RPMI7951 (cell line): ENCODE measurements around the gene GALK1. TPM values are rescaled to one million over a fixed set of nuclear protein-coding genes. Genes with fewer than 3 reads are reported as not detected.

ENCODE experiments used
- DNase-seq: peaks from one replicate; pipeline ENCODE4 v3.0.0-alpha.2; 2012; ENCODE audit warnings: low read depth
- total RNA-seq: library from RNA; depleted of rRNA; stranded (reverse); fragments of >200 nt; shearing (Covaris generic); gene quantifications from 2 replicates; pipeline ENCODE4 v1.2.3, GENCODE V29; 2014

GALK1 gene
- total RNA-seq, 1 experiment from 2014 or later, result 37.0 TPM

DNA sequence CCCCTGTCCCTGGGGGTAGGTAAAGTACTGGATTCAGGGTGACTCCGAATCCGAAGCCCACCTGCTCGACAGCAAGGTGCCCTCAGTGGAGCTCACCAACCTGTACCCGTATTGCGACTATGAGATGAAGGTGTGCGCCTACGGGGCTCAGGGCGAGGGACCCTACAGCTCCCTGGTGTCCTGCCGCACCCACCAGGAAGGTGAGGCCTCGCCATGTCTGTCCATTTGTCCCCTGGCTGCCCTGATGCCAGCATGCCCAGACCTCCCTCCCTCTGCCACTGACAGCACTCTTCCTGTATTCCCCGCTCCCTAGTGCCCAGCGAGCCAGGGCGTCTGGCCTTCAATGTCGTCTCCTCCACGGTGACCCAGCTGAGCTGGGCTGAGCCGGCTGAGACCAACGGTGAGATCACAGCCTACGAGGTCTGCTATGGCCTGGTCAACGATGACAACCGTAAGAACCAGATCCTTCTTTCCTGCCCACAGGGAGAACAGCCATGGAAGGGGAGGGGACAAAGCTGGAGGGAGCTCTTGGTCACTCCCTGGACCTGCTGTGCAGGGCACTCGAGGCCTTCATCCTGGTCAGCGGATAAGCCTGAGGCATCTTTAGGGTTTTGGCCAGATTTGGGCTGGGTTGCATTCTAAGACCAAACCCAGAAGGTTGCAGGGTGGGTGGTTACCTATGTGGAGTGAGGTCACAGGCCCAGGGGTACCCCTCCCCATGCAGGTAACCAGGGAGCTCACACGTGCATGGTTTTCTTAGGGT is 14.2 kb downstream of the GALK1 start:
- DNase-seq, result no peak

GRCh38 chr17:75749545-75750389 is 15.2 kb downstream of the GALK1 start:
- DNase-seq, result peak; percentile 60

GRCh38 chr17:75748706-75749105 is 16.3 kb downstream of the GALK1 start:
- no peak for DNase-seq

GRCh38 chr17:75743625-75744206 is 21.3 kb downstream of the GALK1 start:
- DNase-seq, result no peak

DNA sequence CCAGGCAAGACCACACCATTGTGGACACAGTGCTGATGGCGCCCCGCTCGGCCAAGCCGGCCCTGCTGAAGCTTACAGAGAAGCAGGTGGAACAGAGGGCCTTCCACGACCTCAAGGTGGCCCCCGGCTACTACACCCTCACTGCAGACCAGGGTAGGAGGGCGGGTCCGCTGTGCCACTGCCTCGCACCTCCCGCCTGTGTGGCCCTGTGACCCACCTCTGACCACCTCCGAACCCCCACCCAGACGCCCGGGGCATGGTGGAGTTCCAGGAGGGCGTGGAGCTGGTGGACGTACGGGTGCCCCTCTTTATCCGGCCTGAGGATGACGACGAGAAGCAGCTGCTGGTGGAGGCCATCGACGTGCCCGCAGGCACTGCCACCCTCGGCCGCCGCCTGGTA is 22.7 kb downstream of the GALK1 start:
- no peak for DNase-seq

DNA sequence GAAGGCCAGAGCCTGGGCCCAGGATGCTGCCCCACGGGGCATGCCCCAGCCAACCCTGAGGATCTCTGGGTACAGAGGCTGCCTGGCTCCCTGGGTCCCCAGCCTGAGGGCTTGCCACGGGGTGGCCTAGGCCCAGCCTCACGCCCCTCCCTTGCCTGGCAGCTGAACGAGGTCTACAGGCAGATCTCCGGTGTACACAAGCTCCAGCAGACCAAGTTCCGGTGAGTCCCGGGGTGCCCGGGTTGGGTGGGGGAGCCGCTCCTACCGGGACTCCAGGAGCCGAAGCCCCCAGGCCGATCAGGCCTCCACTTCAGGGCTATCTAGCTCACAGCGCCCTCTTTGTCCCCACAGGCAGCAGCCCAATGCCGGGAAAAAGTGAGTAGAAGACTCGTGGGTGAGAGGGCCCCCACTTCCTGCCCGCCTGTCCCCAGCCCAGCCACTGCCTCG is 24.3 kb downstream of the GALK1 start:
- no peak for DNase-seq

GRCh38 chr17:75740215-75740614 is 24.8 kb downstream of the GALK1 start:
- no peak for DNase-seq

GRCh38 chr17:75739801-75740200 is 25.2 kb downstream of the GALK1 start:
- no peak for DNase-seq

GRCh38 chr17:75739174-75739573 is 25.8 kb downstream of the GALK1 start:
- DNase-seq, result no peak

GRCh38 chr17:75738218-75738802 is 26.7 kb downstream of the GALK1 start:
- DNase-seq, result no peak

GRCh38 chr17:75737133-75737962 is 27.6 kb downstream of the GALK1 start:
- DNase-seq, result no peak

GRCh38 chr17:75736173-75736835 is 28.7 kb downstream of the GALK1 start:
- no peak for DNase-seq

DNA sequence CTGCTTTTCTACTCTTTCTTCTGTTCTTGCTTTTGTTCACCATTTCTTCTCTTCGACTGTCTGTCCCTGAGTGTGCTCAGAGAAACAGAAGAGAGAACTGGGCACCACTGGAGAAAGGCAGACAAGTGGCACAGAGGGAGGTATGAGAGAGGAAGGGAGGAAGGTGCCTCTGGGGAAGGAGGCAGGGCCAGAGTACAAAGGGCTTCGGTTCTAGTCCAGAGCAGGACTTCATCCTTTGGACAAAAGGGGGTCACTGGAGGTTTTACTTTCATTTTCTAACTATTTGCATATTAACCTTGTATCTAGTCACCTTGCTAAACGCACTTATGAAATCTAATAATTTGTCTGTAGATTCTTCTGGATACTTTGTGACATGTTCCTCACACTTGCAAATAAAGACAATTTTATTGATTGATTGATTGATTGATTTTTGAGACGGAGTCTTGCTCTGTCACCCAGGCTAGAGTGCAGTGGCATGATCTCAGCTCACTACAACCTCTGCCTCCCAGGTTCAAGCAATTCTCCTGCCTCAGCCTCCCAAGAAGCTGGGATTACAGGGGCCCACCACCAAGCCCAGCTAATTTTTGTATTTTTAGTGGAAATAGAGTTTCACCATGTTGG is 30.2 kb downstream of the GALK1 start:
- DNase-seq, result no peak

GRCh38 chr17:75733471-75733870 is 31.5 kb downstream of the GALK1 start:
- DNase-seq, result no peak

DNA sequence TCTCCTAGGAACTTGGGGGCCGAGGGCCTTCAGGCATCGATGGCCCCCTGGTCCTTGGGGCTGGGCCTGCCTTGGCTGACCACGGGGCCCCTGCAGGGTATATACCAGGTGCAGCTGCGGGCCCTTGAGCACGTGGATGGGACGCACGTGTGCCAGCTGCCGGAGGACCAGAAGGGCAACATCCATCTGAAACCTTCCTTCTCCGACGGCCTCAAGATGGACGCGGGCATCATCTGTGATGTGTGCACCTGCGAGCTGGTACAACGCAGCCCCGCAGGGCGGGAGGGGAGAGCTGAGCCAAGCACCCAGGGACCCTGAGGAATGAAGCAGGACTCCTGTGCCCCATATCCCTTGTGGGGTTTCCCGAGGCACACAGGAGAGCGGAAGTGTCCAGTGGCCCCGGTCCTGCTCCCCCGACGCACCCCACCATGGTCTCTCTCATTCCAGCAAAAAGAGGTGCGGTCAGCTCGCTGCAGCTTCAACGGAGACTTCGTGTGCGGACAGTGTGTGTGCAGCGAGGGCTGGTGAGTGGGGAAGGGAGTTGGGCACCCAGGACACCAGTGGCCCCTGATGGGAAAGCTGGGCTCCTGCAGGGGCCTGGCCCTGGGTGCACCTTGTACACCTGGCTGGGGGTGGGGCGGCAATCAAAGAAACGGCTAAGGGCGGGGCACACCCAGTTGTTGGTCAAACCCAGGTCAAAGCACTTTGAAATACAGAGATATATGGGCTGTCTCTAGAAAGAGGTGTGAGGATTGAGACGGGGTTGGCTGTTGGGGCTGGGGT is 33.1 kb downstream of the GALK1 start:
- DNase-seq, result no peak

DNA sequence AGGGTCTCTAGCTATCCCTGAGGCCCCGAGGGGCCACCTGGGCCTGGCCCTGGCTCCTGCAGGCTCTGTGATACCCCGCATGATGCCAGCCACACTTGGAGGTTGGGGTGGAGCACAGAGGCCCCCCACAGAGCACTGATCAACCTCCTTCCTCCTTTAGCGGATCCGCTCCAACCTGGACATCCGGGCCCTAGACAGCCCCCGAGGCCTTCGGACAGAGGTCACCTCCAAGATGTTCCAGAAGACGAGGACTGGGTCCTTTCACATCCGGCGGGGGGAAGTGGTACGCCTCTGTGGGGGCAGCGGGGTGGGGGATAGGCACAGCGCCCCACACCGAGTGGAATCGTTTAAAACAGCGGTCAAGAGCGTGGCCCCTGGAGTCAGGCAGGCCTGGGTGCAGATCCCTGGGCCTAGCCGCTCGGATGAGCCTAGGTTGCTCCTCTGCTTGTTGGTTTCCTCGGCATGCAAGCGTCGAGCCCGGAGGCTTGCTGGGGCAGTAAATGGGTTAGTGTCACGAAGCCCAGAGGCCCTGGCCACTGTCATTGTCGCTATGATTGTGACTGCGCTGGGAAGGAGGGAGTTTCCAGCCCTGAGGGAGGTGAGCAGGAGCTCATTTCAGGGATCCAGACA is 33.8 kb downstream of the GALK1 start:
- DNase-seq, result no peak

DNA sequence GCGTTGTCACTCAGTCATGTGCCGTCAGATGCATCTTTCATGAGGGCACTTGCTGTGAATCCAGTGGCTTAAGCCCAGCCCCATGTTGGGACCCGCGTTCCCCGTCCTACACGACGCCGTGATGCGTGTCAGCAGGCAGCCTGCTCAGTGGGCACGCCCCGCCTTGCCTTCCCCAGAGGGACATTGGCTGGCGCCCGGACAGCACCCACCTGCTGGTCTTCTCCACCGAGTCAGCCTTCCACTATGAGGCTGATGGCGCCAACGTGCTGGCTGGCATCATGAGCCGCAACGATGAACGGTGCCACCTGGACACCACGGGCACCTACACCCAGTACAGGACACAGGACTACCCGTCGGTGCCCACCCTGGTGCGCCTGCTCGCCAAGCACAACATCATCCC is 34.9 kb downstream of the GALK1 start:
- DNase-seq, result no peak

DNA sequence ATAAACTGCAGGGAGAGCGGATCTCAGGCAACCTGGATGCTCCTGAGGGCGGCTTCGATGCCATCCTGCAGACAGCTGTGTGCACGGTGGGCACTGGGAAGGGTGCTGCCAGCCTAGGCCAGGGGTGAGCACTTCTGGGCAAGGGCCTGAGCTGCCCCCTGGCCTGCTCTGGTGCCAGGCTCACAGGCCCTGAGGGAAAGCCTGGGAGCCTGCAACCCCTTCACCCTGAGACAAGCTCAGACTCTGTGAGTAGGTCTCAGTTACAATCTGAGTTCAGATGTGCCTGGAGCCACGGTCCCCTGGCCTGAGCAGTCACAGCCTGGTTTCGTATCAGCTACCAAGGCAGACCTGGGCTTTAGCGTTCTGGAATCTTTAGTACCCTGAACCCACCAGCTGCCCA is 35.6 kb downstream of the GALK1 start:
- DNase-seq, result no peak

DNA sequence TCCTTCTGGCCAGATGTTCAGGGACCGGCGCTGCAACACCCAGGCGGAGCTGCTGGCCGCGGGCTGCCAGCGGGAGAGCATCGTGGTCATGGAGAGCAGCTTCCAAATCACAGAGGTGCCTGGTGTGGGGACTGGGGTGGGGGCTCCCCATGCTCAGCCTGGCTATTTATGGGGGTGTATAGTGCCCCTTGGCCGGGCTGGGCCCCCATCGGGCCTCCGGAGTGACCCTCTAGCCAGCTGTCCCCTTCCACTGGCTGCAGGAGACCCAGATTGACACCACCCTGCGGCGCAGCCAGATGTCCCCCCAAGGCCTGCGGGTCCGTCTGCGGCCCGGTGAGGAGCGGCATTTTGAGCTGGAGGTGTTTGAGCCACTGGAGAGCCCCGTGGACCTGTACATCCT is 37.6 kb downstream of the GALK1 start:
- DNase-seq, result no peak
